HCT116 (cell line): ENCODE results near the gene FHOD1. TPM values are rescaled to one million over a fixed set of nuclear protein-coding genes. Genes with fewer than 3 reads are reported as not detected.

ENCODE experiments used
- ATAC-seq: fragments of 200-7000 bp; cut with Tn5 transposase; 2 replicates; pipeline ENCODE4 v1.9.1; 2020; ENCODE audit warnings: mild to moderate bottlenecking, moderate library complexity
- BruUV-seq: library from RNA; stranded (reverse); fragments of 400-500 nt; replicated peaks from 2 replicates; lab custom pipeline; 2021; lab: Mats Ljungman, UMichigan
- CTCF ChIA-PET: fragments of 300-600 bp; sonication (Branson Sonifier 250); formaldehyde crosslinking; loops from one replicate; lab custom pipeline; 2021; ENCODE audit warnings: antibody characterized with exemption; lab: Charles Lee
- POLR2A ChIA-PET: fragments of 300-600, 350-600 bp; sonication (Branson Sonifier 250); formaldehyde crosslinking; loops from one replicate; lab custom pipeline; 2021; ENCODE audit warnings: antibody characterized with exemption; lab: Charles Lee
- RAD21 ChIA-PET, 2 experiments: fragments of 300-600 bp; sonication (Branson Sonifier 250); formaldehyde crosslinking; loops; one replicate each; lab custom pipeline; 2023; ENCODE audit warnings: low total read pairs in 2 of 2; ENCODE audit not compliant: uncharacterized antibody in 2 of 2, unreplicated experiment in 2 of 2, low non-redundant PET in 1 of 2; lab: Charles Lee
- DNase-seq: peaks from one replicate; pipeline ENCODE4 v3.0.0-alpha.2; 2010; ENCODE audit warnings: low read depth, low spot score
- H2AFZ ChIP-seq: fragments of 200-600 bp; shearing (Covaris generic), sonication (generic); 2 replicates; pipeline ENCODE4 v1.6.1; 2017; ENCODE audit warnings: low read depth, mixed run types, mixed read lengths, antibody characterized with exemption, low read length; ENCODE audit not compliant: poor library complexity, severe bottlenecking
- H3K27ac ChIP-seq: 2 replicates; pipeline ENCODE4 v1.5.1; 2012; ENCODE audit warnings: low read depth, low read length
- H3K27me3 ChIP-seq: fragments of 200-600 bp; sonication (generic); 2 replicates; pipeline ENCODE4 v1.6.1; 2016; ENCODE audit warnings: mixed run types, low read length, mixed read lengths; ENCODE audit not compliant: insufficient read depth
- H3K36me3 ChIP-seq, 2 experiments: fragments of 200-500 bp in 1 of 2; fragments of 200-600 bp in 1 of 2; sonication (Bioruptor generic) in 1 of 2; sonication (generic) in 1 of 2; 2 replicates each; pipeline versions ENCODE4 v1.5.1 to v1.6.1; 2014 to 2016; ENCODE audit warnings: low read length in 2 of 2, inconsistent platforms in 1 of 2, mixed read lengths in 1 of 2, mixed run types in 1 of 2; ENCODE audit not compliant: insufficient read depth in 2 of 2, control insufficient read depth in 1 of 2
- H3K4me1 ChIP-seq, 2 experiments: fragments of 200-600 bp in 1 of 2; sonication (generic) in 1 of 2; 2 replicates each; pipeline versions ENCODE4 v1.5.1 to v1.6.1; 2012 to 2017; ENCODE audit warnings: low read length in 2 of 2, inconsistent platforms in 1 of 2, mild to moderate bottlenecking in 1 of 2, mixed read lengths in 1 of 2, mixed run types in 1 of 2, moderate library complexity in 1 of 2; ENCODE audit not compliant: insufficient read depth in 2 of 2, control insufficient read depth in 1 of 2
- H3K4me2 ChIP-seq: fragments of 200-600 bp; sonication (generic); 2 replicates; pipeline ENCODE4 v1.6.1; 2017; ENCODE audit warnings: mixed run types, low read length, mixed read lengths
- H3K4me3 ChIP-seq, 2 experiments: fragments of 200-600 bp in 1 of 2; sonication (generic) in 1 of 2; replicated peaks in 1 of 2; 2 replicates each; pipeline ENCODE4 v1.5.1; 2011 to 2016; ENCODE audit warnings: low read length in 2 of 2, control low read depth in 1 of 2, low read depth in 1 of 2, mild to moderate bottlenecking in 1 of 2, mixed read lengths in 1 of 2, mixed run types in 1 of 2
- H3K79me2 ChIP-seq: fragments of 200-600 bp; sonication (generic); 2 replicates; pipeline ENCODE4 v1.6.1; 2017; ENCODE audit warnings: mild to moderate bottlenecking, mixed run types, low read length, moderate library complexity, mixed read lengths; ENCODE audit not compliant: insufficient read depth
- H3K9ac ChIP-seq: fragments of 200-600 bp; sonication (generic); 2 replicates; pipeline ENCODE4 v1.6.1; 2016; ENCODE audit warnings: low read length, mixed read lengths
- H3K9me2 ChIP-seq: fragments of 200-600 bp; sonication (generic), shearing (Covaris generic); 2 replicates; pipeline ENCODE4 v1.6.1; 2017; ENCODE audit warnings: mixed run types, mild to moderate bottlenecking, moderate library complexity; ENCODE audit not compliant: insufficient read depth
- H3K9me3 ChIP-seq, 2 experiments: fragments of 200-500 bp in 1 of 2; fragments of 200-600 bp in 1 of 2; sonication (Bioruptor generic) in 1 of 2; sonication (generic) in 1 of 2; 2 replicates each; pipeline ENCODE4 v1.6.1; 2014 to 2017; ENCODE audit warnings: low read length in 2 of 2, mixed read lengths in 2 of 2, inconsistent platforms in 1 of 2, low read depth in 1 of 2, mild to moderate bottlenecking in 1 of 2, mixed run types in 1 of 2, moderate library complexity in 1 of 2; ENCODE audit not compliant: control insufficient read depth in 1 of 2, insufficient read depth in 1 of 2
- H4K20me1 ChIP-seq: fragments of 200-600 bp; sonication (generic), shearing (Covaris generic); 2 replicates; pipeline ENCODE4 v1.6.1; 2017; ENCODE audit warnings: mixed run types, mild to moderate bottlenecking, moderate library complexity; ENCODE audit not compliant: insufficient read depth
- EZH2 ChIP-seq: fragments of 200-600 bp; sonication (generic); IDR thresholded peaks from 2 replicates; pipeline ENCODE4 v1.6.1; 2017; ENCODE audit warnings: antibody characterized with exemption, mixed run types
- POLR2A ChIP-seq: IDR thresholded peaks from 2 replicates; pipeline ENCODE4 v1.7.0; 2011; ENCODE audit warnings: borderline replicate concordance; ENCODE audit not compliant: insufficient read depth, insufficient read length; ENCODE audit errors: extremely low read depth
- RAD21 ChIP-seq: IDR thresholded peaks from 2 replicates; pipeline ENCODE4 v1.6.1; 2012; ENCODE audit warnings: low read depth, mild to moderate bottlenecking
- TCF7L2 ChIP-seq: IDR thresholded peaks from 2 replicates; pipeline ENCODE4 v1.7.0; 2011; ENCODE audit warnings: borderline replicate concordance, inconsistent platforms; ENCODE audit not compliant: insufficient read depth, insufficient read length; ENCODE audit errors: extremely low read depth
- YY1 ChIP-seq: IDR thresholded peaks from 2 replicates; pipeline ENCODE4 v1.6.1; 2011; ENCODE audit warnings: low read length, low read depth, moderate library complexity, mild to moderate bottlenecking; ENCODE audit not compliant: insufficient replicate concordance; ENCODE audit errors: extremely low read depth
- ZBTB33 ChIP-seq: IDR thresholded peaks from 2 replicates; pipeline ENCODE4 v1.6.1; 2011; ENCODE audit warnings: mild to moderate bottlenecking, low read length, moderate library complexity; ENCODE audit not compliant: insufficient replicate concordance; ENCODE audit errors: extremely low read depth
- ZFX ChIP-seq: fragments of 450-650 bp; IDR thresholded peaks from 2 replicates; pipeline ENCODE4 v1.6.1; 2017
- ZNF274 ChIP-seq: fragments of 200-500 bp; sonication (Bioruptor generic); IDR thresholded peaks from 2 replicates; pipeline ENCODE4 v1.6.1; 2014; ENCODE audit warnings: mild to moderate bottlenecking, low read depth, low read length, inconsistent platforms
- intact Hi-C: fragments of 100-400 bp; cut with micrococcal nuclease; formaldehyde crosslinking; loops from 2 replicates; pipeline ENCODE4 v1.10.0; 2022
- total RNA-seq: library from RNA; stranded (reverse); gene quantifications from one replicate; pipeline ENCODE4 v1.2.1, GENCODE V29; 2021; ENCODE audit not compliant: unreplicated experiment
- TF ChIP-seq, protein P1 (sequence below): IDR thresholded peaks from 2 replicates; pipeline ENCODE4 v1.6.1; 2012; ENCODE audit warnings: low read depth

Gene FHOD1
- total RNA-seq, 1 experiment from 2014 or later: 69.2 TPM

- Histone ChIP-seq H4K20me1 (no peaks in the 10 kb centered on the region), H3K4me2 (peak overlapping the region; percentile 96), H3K9ac (peak overlapping the region; percentile 88), H3K27ac (peak overlapping the region; percentile 91; the same call in 1 of the 2 replicates), H3K9me2 (no peaks in the 10 kb centered on the region), H3K9me3 (no peaks in the 10 kb centered on the region), H3K4me1 (peaks cover 28 to 39% of the 10 kb centered on the region in 2 experiments), H3K27me3 (no peaks in the 10 kb centered on the region), H2AFZ (no peak overlapping the region), H3K4me3 (peak overlapping the region; percentile 54 to 86), H3K79me2 (peaks cover 28% of the 10 kb centered on the region), H3K36me3 (peaks cover 5 to 17% of the 10 kb centered on the region in 2 experiments; a peak in 2 of 4 replicates)
- TSS peak; percentile 38 for BruUV-seq
- ATAC-seq (no peak), DNase-seq (no peak)
- ChIA-PET CTCF (no interaction called here), RAD21 (no interaction called here), POLR2A (interaction anchor here (1.4 kb wide), 1 partner anchor 32 kb away, joined by 3 read pairs; no protein-coding TSS in a partner anchor)
- intact Hi-C loops: no loop called here
- TF ChIP-seq ZBTB33: no peak
- no peak for TF ChIP-seq TCF7L2
- no peak for TF ChIP-seq EZH2
- no peak for TF ChIP-seq ZNF274
- TF ChIP-seq ZFX: no peak
- TF ChIP-seq, protein P1, sequence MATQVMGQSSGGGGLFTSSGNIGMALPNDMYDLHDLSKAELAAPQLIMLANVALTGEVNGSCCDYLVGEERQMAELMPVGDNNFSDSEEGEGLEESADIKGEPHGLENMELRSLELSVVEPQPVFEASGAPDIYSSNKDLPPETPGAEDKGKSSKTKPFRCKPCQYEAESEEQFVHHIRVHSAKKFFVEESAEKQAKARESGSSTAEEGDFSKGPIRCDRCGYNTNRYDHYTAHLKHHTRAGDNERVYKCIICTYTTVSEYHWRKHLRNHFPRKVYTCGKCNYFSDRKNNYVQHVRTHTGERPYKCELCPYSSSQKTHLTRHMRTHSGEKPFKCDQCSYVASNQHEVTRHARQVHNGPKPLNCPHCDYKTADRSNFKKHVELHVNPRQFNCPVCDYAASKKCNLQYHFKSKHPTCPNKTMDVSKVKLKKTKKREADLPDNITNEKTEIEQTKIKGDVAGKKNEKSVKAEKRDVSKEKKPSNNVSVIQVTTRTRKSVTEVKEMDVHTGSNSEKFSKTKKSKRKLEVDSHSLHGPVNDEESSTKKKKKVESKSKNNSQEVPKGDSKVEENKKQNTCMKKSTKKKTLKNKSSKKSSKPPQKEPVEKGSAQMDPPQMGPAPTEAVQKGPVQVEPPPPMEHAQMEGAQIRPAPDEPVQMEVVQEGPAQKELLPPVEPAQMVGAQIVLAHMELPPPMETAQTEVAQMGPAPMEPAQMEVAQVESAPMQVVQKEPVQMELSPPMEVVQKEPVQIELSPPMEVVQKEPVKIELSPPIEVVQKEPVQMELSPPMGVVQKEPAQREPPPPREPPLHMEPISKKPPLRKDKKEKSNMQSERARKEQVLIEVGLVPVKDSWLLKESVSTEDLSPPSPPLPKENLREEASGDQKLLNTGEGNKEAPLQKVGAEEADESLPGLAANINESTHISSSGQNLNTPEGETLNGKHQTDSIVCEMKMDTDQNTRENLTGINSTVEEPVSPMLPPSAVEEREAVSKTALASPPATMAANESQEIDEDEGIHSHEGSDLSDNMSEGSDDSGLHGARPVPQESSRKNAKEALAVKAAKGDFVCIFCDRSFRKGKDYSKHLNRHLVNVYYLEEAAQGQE: no peak
- TF ChIP-seq RAD21: no peak
- TF ChIP-seq POLR2A: no peak
- TF ChIP-seq YY1: no peak
Observed at GRCh38 chr16:67280090-67281015, 33.1 kb upstream of the FHOD1 start.
